Prostate gland (tissue), 2 donors: Measurements from ENCODE around the gene CXCR1.

Experiments used
- CTCF ChIP-seq, 4 experiments: fragments of 200-600 bp in 2 of 4; fragments of 450-650 bp in 2 of 4; sonication (generic) in 2 of 4; IDR thresholded peaks; 1 replicate in 3 of 4; 2 replicates in 1 of 4; pipeline ENCODE4 v1.5.1; 2016 to 2019; ENCODE audit warnings: antibody characterized with exemption in 4 of 4, mild to moderate bottlenecking in 2 of 4, moderate library complexity in 2 of 4
- POLR2AphosphoS5 ChIP-seq: sonication (generic); formaldehyde crosslinking; IDR thresholded peaks from one replicate; pipeline ENCODE4 v1.6.1; 2017; ENCODE audit warnings: antibody characterized with exemption

GRCh38 chr2:218155953-218156479 is 10.7 kb downstream of the CXCR1 start:
- TF ChIP-seq CTCF (IDR thresholded peaks at IDR 0.05): no peak
- no peak for TF ChIP-seq POLR2AphosphoS5
